Suppressor macrophage (primary cell): ENCODE data around the gene NRP1.
"Not testable (repeated sequence)": the region's sequence is repeated elsewhere in the genome, so short reads cannot be mapped to it uniquely, and the experiment has no call there.

Experiments used
- DNase-seq, 4 experiments: peaks; one replicate each; pipeline ENCODE4 v3.0.0-alpha.2; 2020 to 2022
- total RNA-seq, 17 experiments: gene quantifications; one replicate each; lab custom pipeline; 2026; ENCODE audit warnings: mixed read lengths in 6 of 17, inconsistent platforms in 3 of 17; lab: John Stamatoyannopoulos, UW

NRP1 gene
- total RNA-seq, result 252 to 1,481 (median 771) reads per million in 17 experiments

GRCh38 chr10:33334153-33334804 is at the start of gene NRP1:
Gene NRP1, minus strand, starts transcription at chr10:33334667. Its CDS starts 285 bp downstream, at chr10:33334382.
- peak; percentile 77 to 91 (median 86) for DNase-seq

GRCh38 chr10:33384201-33384600 is 49.7 kb upstream of the NRP1 start:
- not testable (repeated sequence) for DNase-seq

GRCh38 chr10:33382921-33383713 is 48.6 kb upstream of the NRP1 start:
- DNase-seq, result no peak

- DNase-seq, result no peak
Measured at GRCh38 chr10:33382216-33382600, 47.7 kb upstream of the NRP1 start.

- peak in 1 of 4 experiments; percentile 17 for DNase-seq
Measured at GRCh38 chr10:33381451-33382215, 47.2 kb upstream of the NRP1 start.

GRCh38 chr10:33377658-33378025 is 43.2 kb upstream of the NRP1 start:
- DNase-seq, result no peak

GRCh38 chr10:33376976-33377657 is 42.6 kb upstream of the NRP1 start:
- peak in 2 of 4 experiments; percentile 58 to 61 for DNase-seq

GRCh38 chr10:33376476-33376875 is 42.0 kb upstream of the NRP1 start:
- no peak for DNase-seq

- no peak for DNase-seq
Measured at GRCh38 chr10:33373263-33373662, 38.8 kb upstream of the NRP1 start.

GRCh38 chr10:33371234-33371633 is 36.8 kb upstream of the NRP1 start:
- DNase-seq, result no peak

GRCh38 chr10:33370434-33370930 is 36.0 kb upstream of the NRP1 start:
- DNase-seq, result no peak

GRCh38 chr10:33368086-33368485 is 33.6 kb upstream of the NRP1 start:
- DNase-seq, result no peak

GRCh38 chr10:33365871-33366411 is 31.5 kb upstream of the NRP1 start:
- peak; percentile 71 to 94 (median 82) for DNase-seq

GRCh38 chr10:33365301-33365700 is 30.8 kb upstream of the NRP1 start:
- DNase-seq, result peak; percentile 53 to 81 (median 60)

GRCh38 chr10:33363106-33363505 is 28.6 kb upstream of the NRP1 start:
- DNase-seq, result no peak

- DNase-seq, result no peak
Measured at GRCh38 chr10:33358016-33358415, 23.5 kb upstream of the NRP1 start.

- peak; percentile 81 to 94 (median 88) for DNase-seq
Measured at GRCh38 chr10:33355274-33355673, 20.8 kb upstream of the NRP1 start.

- no peak for DNase-seq
Measured at GRCh38 chr10:33353853-33354252, 19.4 kb upstream of the NRP1 start.

- no peak for DNase-seq
Measured at GRCh38 chr10:33353334-33353733, 18.9 kb upstream of the NRP1 start.

- no peak for DNase-seq
Measured at GRCh38 chr10:33352615-33353014, 18.1 kb upstream of the NRP1 start.

- no peak for DNase-seq
Measured at GRCh38 chr10:33352175-33352574, 17.7 kb upstream of the NRP1 start.

GRCh38 chr10:33350041-33350440 is 15.6 kb upstream of the NRP1 start:
- DNase-seq, result no peak
